NOMO-1 treated with dmso at 0.1 percent for 144 hours (cell line): Measurements from ENCODE around the gene YAP1.

Experiments used
- DNase-seq: peaks from one replicate; lab custom pipeline; 2025; ENCODE audit not compliant: unreplicated experiment; lab: John Stamatoyannopoulos, UW

YAP1 gene

GRCh38 chr11:102116453-102117205, 6.4 kb downstream of the YAP1 start:
- DNase-seq: no peak

GRCh38 chr11:102117472-102118113, 7.3 kb downstream of the YAP1 start:
- no peak for DNase-seq

GRCh38 chr11:102118937-102119336, 8.7 kb downstream of the YAP1 start:
- no peak for DNase-seq

GRCh38 chr11:102119997-102120396, 9.8 kb downstream of the YAP1 start:
- no peak for DNase-seq

GRCh38 chr11:102120437-102120973, 10.3 kb downstream of the YAP1 start:
- DNase-seq: no peak

GRCh38 chr11:102121329-102121728, 11.1 kb downstream of the YAP1 start:
- no peak for DNase-seq

GRCh38 chr11:102134597-102134996, 24.4 kb downstream of the YAP1 start:
- no peak for DNase-seq

GRCh38 chr11:102135256-102135655, 25.0 kb downstream of the YAP1 start:
- no peak for DNase-seq

- DNase-seq: no peak
Measured at GRCh38 chr11:102138223-102138622, 28.0 kb downstream of the YAP1 start.

GRCh38 chr11:102138670-102139069, 28.4 kb downstream of the YAP1 start:
- no peak for DNase-seq

- no peak for DNase-seq
Measured at GRCh38 chr11:102139081-102139498, 28.8 kb downstream of the YAP1 start.

- DNase-seq: no peak
Measured at GRCh38 chr11:102142333-102142732, 32.1 kb downstream of the YAP1 start.

- DNase-seq: no peak
Measured at GRCh38 chr11:102143867-102144266, 33.6 kb downstream of the YAP1 start.

GRCh38 chr11:102144357-102145355, 34.4 kb downstream of the YAP1 start:
- DNase-seq: peak; percentile 19

GRCh38 chr11:102147015-102147414, 36.8 kb downstream of the YAP1 start:
- DNase-seq: no peak

GRCh38 chr11:102147632-102148031, 37.4 kb downstream of the YAP1 start:
- no peak for DNase-seq

GRCh38 chr11:102148059-102148458, 37.8 kb downstream of the YAP1 start:
- DNase-seq: no peak

GRCh38 chr11:102151784-102152525, 41.7 kb downstream of the YAP1 start:
- DNase-seq: no peak

- no peak for DNase-seq
Measured at GRCh38 chr11:102153082-102153481, 42.8 kb downstream of the YAP1 start.

- no peak for DNase-seq
Measured at GRCh38 chr11:102154806-102155205, 44.6 kb downstream of the YAP1 start.
